ENCODE data around the gene CACNA2D3.
"Not testable (repeated sequence)": the region's sequence is repeated elsewhere in the genome, so short reads cannot be mapped to it uniquely, and the experiment has no call there.

CACNA2D3 gene

GRCh38 chr3:54122324-54123002, at the start of gene CACNA2D3:
TSS of gene CACNA2D3 (plus strand) at chr3:54122552.
- DNase-seq (ENCODE audit: low read depth), result peak; percentile 23

- no peak for DNase-seq (ENCODE audit: low read depth)
These were observed 49.0 kb upstream of the CACNA2D3 start for GRCh38 chr3:54073386-54073785.

- no peak for DNase-seq (ENCODE audit: low read depth)
These were observed 43.0 kb upstream of the CACNA2D3 start for GRCh38 chr3:54079314-54079713.

- DNase-seq (ENCODE audit: low read depth), result no peak
These were observed 42.5 kb upstream of the CACNA2D3 start for GRCh38 chr3:54079730-54080325.

GRCh38 chr3:54083921-54084320, 38.4 kb upstream of the CACNA2D3 start:
- no peak for DNase-seq (ENCODE audit: low read depth)

GRCh38 chr3:54085936-54086335, 36.4 kb upstream of the CACNA2D3 start:
- DNase-seq (ENCODE audit: low read depth), result no peak

GRCh38 chr3:54086652-54087405, 35.5 kb upstream of the CACNA2D3 start:
- no peak for DNase-seq (ENCODE audit: low read depth)

- DNase-seq (ENCODE audit: low read depth), result no peak
These were observed 34.6 kb upstream of the CACNA2D3 start for GRCh38 chr3:54087581-54088410.

- DNase-seq (ENCODE audit: low read depth), result no peak
These were observed 28.7 kb upstream of the CACNA2D3 start for GRCh38 chr3:54093491-54094248.

GRCh38 chr3:54094926-54095325, 27.4 kb upstream of the CACNA2D3 start:
- DNase-seq (ENCODE audit: low read depth), result peak; percentile 8

GRCh38 chr3:54099381-54099780, 23.0 kb upstream of the CACNA2D3 start:
- DNase-seq (ENCODE audit: low read depth), result no peak

GRCh38 chr3:54104084-54104483, 18.3 kb upstream of the CACNA2D3 start:
- DNase-seq (ENCODE audit: low read depth), result no peak

GRCh38 chr3:54116129-54116528, 6.2 kb upstream of the CACNA2D3 start:
- not testable (repeated sequence) for DNase-seq (ENCODE audit: low read depth)

GRCh38 chr3:54120657-54121413, 1.5 kb upstream of the CACNA2D3 start:
- peak; percentile 13 for DNase-seq (ENCODE audit: low read depth)

GRCh38 chr3:54121414-54122323, 683 bp upstream of the CACNA2D3 start:
- no peak for DNase-seq (ENCODE audit: low read depth)

- DNase-seq (ENCODE audit: low read depth), result no peak
These were observed 837 bp downstream of the CACNA2D3 start for GRCh38 chr3:54123003-54123775.

- DNase-seq (ENCODE audit: low read depth), result no peak
These were observed 1.4 kb downstream of the CACNA2D3 start for GRCh38 chr3:54123776-54124196.

- DNase-seq (ENCODE audit: low read depth), result no peak
These were observed 2.9 kb downstream of the CACNA2D3 start for GRCh38 chr3:54125300-54125699.

GRCh38 chr3:54126551-54126950, 4.2 kb downstream of the CACNA2D3 start:
- no peak for DNase-seq (ENCODE audit: low read depth)

Data from iris pigment epithelial cell (primary cell).